IPS-20b (cell line): Measurements from ENCODE around the gene PIH1D1.

Experiments used
- H3K27ac ChIP-seq: one replicate; pipeline ENCODE4 v1.5.1; 2013; ENCODE audit warnings: low read length
- H3K27me3 ChIP-seq: 2 replicates; pipeline ENCODE4 v1.6.1; 2013; ENCODE audit warnings: mild to moderate bottlenecking, low read length, inconsistent platforms; ENCODE audit not compliant: insufficient read depth
- H3K36me3 ChIP-seq: 2 replicates; pipeline ENCODE4 v1.6.1; 2013; ENCODE audit warnings: low read depth, mild to moderate bottlenecking, inconsistent platforms, low read length, moderate library complexity; ENCODE audit not compliant: insufficient read depth
- H3K4me1 ChIP-seq: 2 replicates; pipeline ENCODE4 v1.6.1; 2013; ENCODE audit warnings: mild to moderate bottlenecking, control low read depth, inconsistent platforms, low read length, moderate library complexity; ENCODE audit not compliant: insufficient read depth
- H3K4me3 ChIP-seq: 2 replicates; pipeline ENCODE4 v1.5.1; 2013; ENCODE audit warnings: mild to moderate bottlenecking, low read length, inconsistent platforms
- H3K9ac ChIP-seq: 2 replicates; pipeline ENCODE4 v1.6.1; 2013; ENCODE audit warnings: low read depth, mild to moderate bottlenecking, inconsistent platforms, low read length, moderate library complexity
- H3K9me3 ChIP-seq: 2 replicates; pipeline ENCODE4 v1.6.1; 2013; ENCODE audit warnings: mild to moderate bottlenecking, low read depth, low read length, inconsistent platforms; ENCODE audit not compliant: insufficient read depth

The PIH1D1 gene

DNA sequence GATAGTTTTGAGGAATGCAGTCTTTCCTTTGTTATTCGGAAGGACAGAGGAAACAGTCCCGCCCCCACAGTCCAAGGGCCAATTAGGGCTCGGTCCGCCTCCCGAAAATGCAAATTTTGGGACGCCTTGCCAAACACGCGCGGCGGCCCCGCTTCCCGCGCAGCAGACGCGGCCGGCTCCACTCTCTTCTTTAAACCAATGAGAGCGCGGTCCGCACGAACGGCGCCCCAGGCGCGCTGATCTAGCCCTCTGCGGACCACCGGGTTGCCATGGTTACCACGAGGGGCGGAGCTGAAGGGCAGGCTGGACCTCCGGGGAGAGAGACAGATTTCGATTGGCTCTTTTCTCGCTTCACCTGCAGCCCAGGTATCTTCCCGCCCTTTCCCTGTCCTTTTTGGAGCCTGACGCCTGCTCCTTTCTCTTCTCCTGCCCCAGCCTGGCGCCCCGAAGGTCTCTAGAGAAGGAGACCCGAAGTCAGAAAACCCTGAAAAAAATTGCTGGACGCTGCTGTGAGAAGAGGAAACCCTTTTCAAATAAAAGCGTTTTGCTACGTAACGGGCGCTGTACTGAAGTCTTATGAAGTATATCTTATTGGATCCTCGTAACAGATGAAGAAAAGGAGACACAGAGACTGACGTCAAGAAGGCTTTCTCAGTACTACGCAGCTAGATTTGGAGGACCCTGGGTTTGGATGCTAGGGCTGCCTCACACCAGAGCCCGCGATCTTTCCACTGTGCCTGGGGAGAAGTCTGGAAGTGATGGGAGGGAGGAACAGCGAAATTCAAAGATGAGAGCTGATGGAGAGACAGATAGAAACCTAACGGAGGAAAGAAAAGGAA is 30.4 kb downstream of the PIH1D1 start:
- Histone ChIP-seq H3K9me3 (no peaks in the 10 kb centered on the region), H3K4me1 (no peaks in the 10 kb centered on the region; the same call in 1 of the 2 replicates), H3K4me3 (no peak overlapping the region), H3K9ac (no peak overlapping the region), H3K27ac (no peak overlapping the region), H3K27me3 (peaks cover 82% of the 10 kb centered on the region), H3K36me3 (no peaks in the 10 kb centered on the region)

DNA sequence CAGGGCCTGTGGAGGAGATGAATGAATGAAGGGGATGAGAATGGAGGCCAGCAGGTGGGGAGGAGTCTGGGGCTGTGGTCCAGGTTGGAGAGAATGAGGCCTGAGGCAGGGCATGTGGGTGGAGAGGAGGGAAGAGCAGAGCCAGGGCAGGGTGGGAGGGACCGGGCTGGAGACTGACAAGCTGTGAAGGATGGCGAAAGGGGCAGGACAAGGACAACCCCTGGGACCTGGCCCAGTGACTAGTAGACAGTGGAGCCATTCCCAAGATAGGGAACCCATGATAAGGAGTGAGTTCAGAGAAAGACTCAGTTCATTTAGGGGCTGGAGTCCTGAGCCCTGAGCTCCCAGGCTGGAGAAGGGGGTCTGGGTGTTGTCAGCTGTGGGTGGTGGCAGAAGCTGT is 31.4 kb downstream of the PIH1D1 start:
- H3K9me3 ChIP-seq, result no peaks in the 10 kb centered on the region
- H3K4me3 ChIP-seq, result no peak overlapping the region
- no peaks in the 10 kb centered on the region for H3K36me3 ChIP-seq
- no peaks in the 10 kb centered on the region; the same call in 1 of the 2 replicates for H3K4me1 ChIP-seq
- no peak overlapping the region for H3K27ac ChIP-seq
- H3K27me3 ChIP-seq, result peaks cover 71% of the 10 kb centered on the region
- H3K9ac ChIP-seq, result no peak overlapping the region

DNA sequence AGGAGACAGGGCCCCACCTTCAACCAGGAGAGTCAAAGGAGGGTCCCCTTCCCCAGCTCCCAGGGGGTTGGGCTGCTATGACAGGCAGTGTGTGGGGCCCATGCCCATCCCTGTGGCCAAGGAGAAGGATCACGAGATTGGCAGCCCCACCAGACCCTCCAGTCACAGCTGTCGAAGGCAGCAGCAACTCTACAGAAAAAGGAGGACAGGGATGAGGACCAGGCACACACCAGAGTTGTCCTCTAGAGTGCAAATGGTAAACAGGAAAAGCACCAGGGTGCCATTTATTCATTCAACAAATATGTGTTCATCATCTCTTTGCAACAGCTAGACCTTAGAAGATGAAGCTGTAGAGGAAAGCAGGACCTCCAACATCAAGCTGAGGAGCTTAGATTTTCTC is 32.4 kb downstream of the PIH1D1 start:
- peaks cover 61% of the 10 kb centered on the region for H3K27me3 ChIP-seq

DNA sequence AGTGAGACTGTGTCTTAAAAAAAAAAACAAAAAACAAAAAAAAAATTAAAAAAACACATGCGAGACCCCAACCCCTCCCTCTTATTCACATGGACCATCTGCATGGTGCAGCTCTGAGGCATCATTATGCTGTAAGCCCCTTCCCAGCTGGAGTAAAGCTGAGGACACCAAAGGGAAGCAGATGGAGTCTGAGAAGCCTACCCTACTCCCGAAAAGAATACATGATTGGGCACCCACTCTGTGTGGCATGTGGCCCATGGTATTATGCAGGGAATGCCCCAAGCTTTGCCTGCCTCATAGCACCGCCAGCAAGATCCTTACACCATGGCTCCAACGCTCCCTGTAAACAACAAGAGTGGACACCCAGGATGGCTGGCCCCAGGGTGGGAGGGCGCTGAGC is 33.1 kb downstream of the PIH1D1 start:
- H3K4me1 ChIP-seq, result no peaks in the 10 kb centered on the region; the same call in 1 of the 2 replicates
- no peak overlapping the region for H3K27ac ChIP-seq
- H3K9me3 ChIP-seq, result no peaks in the 10 kb centered on the region
- peaks cover 54% of the 10 kb centered on the region for H3K27me3 ChIP-seq
- no peak overlapping the region for H3K9ac ChIP-seq
- H3K36me3 ChIP-seq, result no peaks in the 10 kb centered on the region
- H3K4me3 ChIP-seq, result no peak overlapping the region

More for the DNA sequence above, 32.4 kb downstream of the PIH1D1 start:
- Histone ChIP-seq H3K36me3 (no peaks in the 10 kb centered on the region), H3K4me3 (no peak overlapping the region), H3K9ac (no peak overlapping the region), H3K4me1 (no peaks in the 10 kb centered on the region; the same call in 1 of the 2 replicates), H3K9me3 (no peaks in the 10 kb centered on the region), H3K27ac (no peak overlapping the region)

DNA sequence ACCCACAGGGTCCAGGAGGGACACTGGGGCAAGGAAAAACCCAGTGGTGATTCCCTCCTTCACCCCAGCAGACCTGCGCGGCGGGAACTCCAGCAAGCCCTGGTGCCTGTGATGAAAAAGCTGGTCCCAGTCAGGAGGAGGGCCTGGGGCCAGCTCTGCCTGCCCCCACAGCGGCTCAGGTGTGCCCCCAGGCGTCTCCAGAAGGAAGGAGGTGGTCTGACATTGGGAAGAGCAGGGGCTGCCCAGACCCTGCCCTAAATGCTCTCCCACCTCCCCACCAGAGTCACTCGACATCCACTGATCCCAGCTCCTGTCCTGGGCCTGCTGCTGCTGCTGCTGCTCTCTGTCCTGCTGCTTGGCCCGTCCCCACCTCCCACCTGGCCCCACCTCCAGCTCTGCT is 34.5 kb downstream of the PIH1D1 start:
- Histone ChIP-seq H3K9ac (no peak overlapping the region), H3K4me1 (no peaks in the 10 kb centered on the region; the same call in 1 of the 2 replicates), H3K4me3 (no peak overlapping the region), H3K36me3 (no peaks in the 10 kb centered on the region), H3K27me3 (peaks cover 40% of the 10 kb centered on the region), H3K27ac (no peak overlapping the region), H3K9me3 (no peaks in the 10 kb centered on the region)

DNA sequence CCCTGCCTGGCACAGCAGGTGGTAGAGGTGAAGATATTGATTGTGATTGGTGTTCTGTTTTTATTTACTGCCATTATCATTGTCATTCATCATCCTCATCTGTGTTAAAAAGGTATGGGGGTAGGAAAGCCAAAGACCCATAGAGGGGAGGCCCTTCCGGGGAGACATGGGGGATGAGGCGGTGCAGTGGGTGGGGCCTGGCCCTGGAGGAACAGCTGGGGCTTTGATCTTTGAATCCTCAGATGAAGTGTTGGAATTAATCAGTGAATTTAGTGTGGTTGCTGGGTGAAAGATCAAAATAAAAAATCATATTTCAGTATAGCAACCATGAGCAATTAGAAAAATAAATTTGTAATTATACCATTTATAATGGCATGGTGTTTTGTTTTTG is 35.8 kb downstream of the PIH1D1 start:
- Histone ChIP-seq H3K4me3 (no peak overlapping the region), H3K27ac (no peak overlapping the region), H3K9ac (no peak overlapping the region), H3K9me3 (no peaks in the 10 kb centered on the region), H3K27me3 (peaks cover 27% of the 10 kb centered on the region), H3K36me3 (no peaks in the 10 kb centered on the region), H3K4me1 (no peaks in the 10 kb centered on the region; the same call in 1 of the 2 replicates)

DNA sequence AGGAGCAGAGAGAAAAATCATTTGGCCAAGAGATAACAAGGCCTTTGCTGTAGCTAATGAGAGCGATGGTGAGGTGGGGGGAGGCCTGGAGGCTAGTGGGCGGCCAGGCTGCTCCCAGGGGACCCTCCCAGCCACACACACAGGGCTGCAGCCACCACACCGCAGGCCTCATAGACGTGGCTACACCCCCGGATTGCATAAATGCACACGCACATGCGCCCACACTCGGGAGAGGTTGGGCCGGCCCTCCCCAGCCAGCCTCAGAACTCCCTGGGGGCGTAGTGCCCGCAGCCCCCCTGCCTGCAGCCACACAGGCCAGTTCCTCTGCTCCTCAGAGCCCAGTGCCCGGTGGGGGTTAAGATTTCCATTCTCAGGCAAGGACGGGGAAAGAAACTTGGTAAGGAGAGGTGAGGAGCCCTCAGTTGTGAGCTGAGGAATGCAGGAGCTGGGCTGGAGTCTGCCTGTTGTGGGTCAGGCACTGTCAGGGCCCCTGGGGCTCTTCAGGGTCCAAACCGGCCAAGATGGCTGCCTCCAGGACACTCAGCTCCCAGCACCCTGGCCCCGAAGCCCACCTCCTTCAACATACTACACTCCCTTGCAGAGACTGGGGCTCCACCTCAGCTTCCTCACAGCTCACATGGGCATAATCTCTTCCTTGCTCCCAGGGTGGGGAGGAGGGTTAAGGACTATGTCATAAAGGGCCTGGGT is 36.4 kb downstream of the PIH1D1 start:
- peaks cover 21% of the 10 kb centered on the region for H3K27me3 ChIP-seq
- no peaks in the 10 kb centered on the region for H3K4me1 ChIP-seq
- H3K36me3 ChIP-seq, result no peaks in the 10 kb centered on the region
- H3K27ac ChIP-seq, result no peak overlapping the region
- no peak overlapping the region for H3K4me3 ChIP-seq
- H3K9ac ChIP-seq, result no peak overlapping the region
- no peaks in the 10 kb centered on the region for H3K9me3 ChIP-seq

DNA sequence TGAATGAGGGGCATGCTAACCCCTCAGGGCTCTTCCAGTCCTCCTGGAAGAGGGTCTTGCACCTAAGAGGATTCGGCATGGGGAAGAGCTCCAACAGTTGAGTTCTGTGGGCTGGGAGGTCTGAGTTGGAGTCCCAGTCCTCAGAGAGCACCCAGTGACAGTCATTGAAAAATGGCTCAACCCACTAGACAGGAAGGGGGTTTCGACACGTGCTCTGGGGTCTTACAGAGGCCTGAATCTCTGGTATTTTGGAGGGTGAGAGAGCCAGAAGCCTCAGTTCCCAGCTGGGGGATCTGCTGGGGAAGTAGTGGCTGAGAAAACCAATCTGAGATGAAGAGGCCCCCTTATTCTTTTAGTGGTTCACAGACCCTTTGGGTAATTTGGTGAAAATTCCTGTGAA is 37.4 kb downstream of the PIH1D1 start:
- Histone ChIP-seq H3K27me3 (peaks cover 15% of the 10 kb centered on the region; the same call in 1 of the 2 replicates), H3K4me3 (no peak overlapping the region), H3K27ac (no peak overlapping the region), H3K9me3 (no peaks in the 10 kb centered on the region), H3K9ac (no peak overlapping the region), H3K36me3 (no peaks in the 10 kb centered on the region), H3K4me1 (no peaks in the 10 kb centered on the region)

DNA sequence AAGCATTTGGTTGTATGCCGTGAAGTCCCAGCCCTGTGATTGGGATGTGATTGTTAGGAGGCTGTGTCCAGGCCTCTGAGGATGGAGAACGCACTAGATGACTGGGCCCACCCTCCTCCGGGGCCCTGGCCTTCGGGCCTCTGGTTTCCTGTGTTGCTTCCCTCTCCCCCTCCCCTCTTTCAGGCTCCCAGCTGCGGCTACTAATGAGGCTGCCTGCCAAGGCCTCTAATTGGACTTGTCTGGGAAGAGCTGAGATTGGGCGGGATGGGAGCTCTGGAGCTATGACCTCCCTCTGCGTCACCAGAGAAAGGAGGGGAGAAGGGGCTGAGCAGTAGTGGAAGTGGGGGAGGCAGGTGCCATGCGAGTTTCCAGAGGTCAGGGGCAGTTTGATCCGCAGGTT is 38.3 kb downstream of the PIH1D1 start:
- Histone ChIP-seq H3K27me3 (peaks cover 6% of the 10 kb centered on the region; the same call in 1 of the 2 replicates), H3K27ac (no peak overlapping the region), H3K4me3 (no peak overlapping the region), H3K9ac (no peak overlapping the region), H3K9me3 (no peaks in the 10 kb centered on the region), H3K4me1 (no peaks in the 10 kb centered on the region), H3K36me3 (no peaks in the 10 kb centered on the region)

DNA sequence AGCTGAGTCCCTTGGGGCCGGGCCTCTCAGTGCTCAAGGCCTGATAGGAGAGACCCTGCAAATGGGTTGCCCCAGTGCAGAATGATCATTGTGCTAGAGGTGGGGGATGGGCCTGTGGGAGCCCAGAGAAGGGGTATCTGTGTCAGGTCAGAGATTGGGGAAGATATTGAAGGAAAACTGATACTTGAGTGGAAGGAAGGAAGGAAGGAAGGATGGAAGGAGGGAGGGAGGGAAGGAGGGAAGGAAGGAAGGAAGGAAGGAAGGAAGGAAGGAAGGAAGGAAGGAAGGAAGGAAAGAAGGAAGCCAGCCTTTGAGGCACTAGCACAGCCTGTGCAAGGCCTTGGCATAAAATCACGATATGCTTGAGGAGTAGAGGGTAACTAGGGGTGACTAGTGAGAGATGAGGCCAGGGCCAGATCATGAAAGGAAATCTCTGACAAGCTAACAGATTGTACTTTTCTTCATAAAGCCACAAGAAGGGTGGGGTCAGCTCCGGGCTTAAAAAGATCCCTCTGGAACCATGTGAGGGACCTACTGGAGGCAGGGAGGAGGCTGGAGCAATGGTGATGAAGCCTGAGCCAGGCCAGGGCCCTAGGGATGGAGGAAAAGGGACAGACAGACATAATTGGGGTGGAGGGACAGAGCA is 39.8 kb downstream of the PIH1D1 start:
- H3K4me3 ChIP-seq, result no peak overlapping the region
- H3K9ac ChIP-seq, result no peak overlapping the region
- no peaks in the 10 kb centered on the region for H3K9me3 ChIP-seq
- H3K36me3 ChIP-seq, result no peaks in the 10 kb centered on the region
- no peaks in the 10 kb centered on the region for H3K4me1 ChIP-seq
- H3K27ac ChIP-seq, result no peak overlapping the region
- H3K27me3 ChIP-seq, result no peaks in the 10 kb centered on the region

DNA sequence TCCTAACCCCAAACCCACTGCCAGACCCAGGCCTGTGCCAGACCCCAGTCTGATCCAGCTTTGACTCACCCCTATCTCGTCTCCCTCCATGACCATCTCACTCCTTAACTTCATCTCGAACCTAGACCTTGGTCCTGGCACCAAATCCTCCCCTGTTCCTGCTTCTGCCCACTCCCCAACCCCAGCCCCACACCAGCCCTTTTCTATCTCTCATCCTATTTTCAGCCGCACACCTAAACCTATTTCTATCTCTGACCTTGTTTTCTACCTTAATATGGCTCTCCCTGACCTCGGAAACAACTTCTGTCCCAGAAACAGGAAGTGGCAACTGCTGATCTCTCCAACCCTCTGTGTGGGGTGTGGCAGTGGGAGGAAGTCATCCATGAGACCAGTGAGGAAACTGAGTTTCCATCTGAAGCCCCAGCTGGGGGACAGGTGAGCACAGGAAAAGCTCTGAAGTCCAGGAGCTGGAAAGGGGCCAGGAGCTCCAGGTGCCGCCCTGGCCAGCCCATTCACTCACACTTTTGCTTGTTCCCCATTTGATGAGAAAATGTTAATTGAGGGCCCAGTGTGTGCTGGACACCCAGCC is 42.1 kb downstream of the PIH1D1 start:
- no peak overlapping the region for H3K4me3 ChIP-seq
- H3K4me1 ChIP-seq, result no peaks in the 10 kb centered on the region; the same call in 1 of the 2 replicates
- no peaks in the 10 kb centered on the region for H3K9me3 ChIP-seq
- no peaks in the 10 kb centered on the region for H3K27me3 ChIP-seq
- H3K27ac ChIP-seq, result no peak overlapping the region
- no peaks in the 10 kb centered on the region for H3K36me3 ChIP-seq
- H3K9ac ChIP-seq, result no peak overlapping the region
